K562 (cell line): ENCODE results near the gene IL21. TPM values are rescaled to one million over a fixed set of nuclear protein-coding genes. Genes with fewer than 3 reads are reported as not detected.

Experiments used
- CAMTA2 ChIP-seq: fragments of 250-450 bp; sonication (Bioruptor Pico); conservative IDR thresholded peaks from 2 replicates; pipeline ENCODE4 v1.5.1; 2022
- CHAMP1 ChIP-seq: fragments of 450-650 bp; IDR thresholded peaks from 2 replicates; pipeline ENCODE4 v1.6.1; 2016; ENCODE audit warnings: mild to moderate bottlenecking
- CHD4 ChIP-seq: fragments of 200-600 bp; sonication (generic); IDR thresholded peaks from 3 replicates; pipeline ENCODE4 v1.6.1; 2012; ENCODE audit warnings: low read depth, mild to moderate bottlenecking, mixed read lengths, low read length, inconsistent platforms; ENCODE audit not compliant: insufficient read depth, insufficient replicate concordance, poor library complexity, severe bottlenecking
- CTBP1 ChIP-seq: fragments of 450-650 bp; IDR thresholded peaks from 2 replicates; pipeline ENCODE4 v1.6.1; 2016; ENCODE audit warnings: borderline replicate concordance
- FOXK2 ChIP-seq, 2 experiments: fragments of 450-650 bp; IDR thresholded peaks in 1 of 2; conservative IDR thresholded peaks in 1 of 2; 2 replicates each; pipeline ENCODE4 v1.6.1; 2016; ENCODE audit warnings: low read depth in 2 of 2, mild to moderate bottlenecking in 1 of 2
- GTF2E2 ChIP-seq: fragments of 200-800 bp; sonication (Bioruptor generic); IDR thresholded peaks from 2 replicates; pipeline ENCODE4 v1.6.1; 2016; ENCODE audit warnings: missing genetic modification characterization, missing compliant biosample characterization
- LCOR ChIP-seq: sonication (generic); formaldehyde crosslinking; IDR thresholded peaks from 2 replicates; pipeline ENCODE4 v1.8.0; 2022; ENCODE audit warnings: mild to moderate bottlenecking, missing genetic modification reagents
- MED1 ChIP-seq: sonication (generic); formaldehyde crosslinking; IDR thresholded peaks from 2 replicates; pipeline ENCODE4 v1.8.1; 2023; ENCODE audit warnings: missing genetic modification reagents, borderline replicate concordance
- PHB2 ChIP-seq: fragments of 450-650 bp; IDR thresholded peaks from 2 replicates; pipeline ENCODE4 v1.6.1; 2017; ENCODE audit warnings: low read depth
- POU5F1 ChIP-seq: fragments of 150-350 bp; IDR thresholded peaks from 2 replicates; pipeline ENCODE4 v1.6.1; 2014; ENCODE audit warnings: borderline replicate concordance, low read length, low read depth, mild to moderate bottlenecking; ENCODE audit not compliant: partially characterized antibody
- RB1 ChIP-seq: fragments of 450-650 bp; IDR thresholded peaks from 2 replicates; pipeline ENCODE4 v1.6.1; 2017; ENCODE audit warnings: low read depth, mild to moderate bottlenecking
- SMAD3 ChIP-seq: fragments of 450-650 bp; formaldehyde crosslinking; conservative IDR thresholded peaks from 2 replicates; pipeline ENCODE4 v1.4.0; 2020; ENCODE audit warnings: mild to moderate bottlenecking
- SMARCA4 ChIP-seq: fragments of 450-650 bp; IDR thresholded peaks from 2 replicates; pipeline ENCODE4 v1.6.1; 2016
- U2AF1 ChIP-seq: fragments of 200-400 bp; formaldehyde crosslinking; optimal IDR thresholded peaks from 2 replicates; pipeline ENCODE3; 2017; ENCODE audit warnings: mild to moderate bottlenecking, low read depth, low read length, moderate library complexity
- ZBTB8A ChIP-seq: fragments of 450-650 bp; IDR thresholded peaks from 2 replicates; pipeline ENCODE4 v1.6.1; 2018; ENCODE audit warnings: mild to moderate bottlenecking, moderate library complexity; ENCODE audit not compliant: partially characterized antibody
- ZNF175 ChIP-seq: fragments of 200-800 bp; sonication (Bioruptor generic); IDR thresholded peaks from 2 replicates; pipeline ENCODE4 v1.6.1; 2016; ENCODE audit warnings: low read depth, mild to moderate bottlenecking, missing genetic modification characterization, missing compliant biosample characterization
- ZNF695 ChIP-seq: fragments of 450-650 bp; formaldehyde crosslinking; IDR thresholded peaks from 2 replicates; pipeline ENCODE4 v1.4.0; 2020; ENCODE audit warnings: mild to moderate bottlenecking, moderate library complexity
- polyA plus RNA-seq, 8 experiments: library from polyadenylated mRNA; depleted of rRNA in 4 of 8; stranded (reverse) in 5 of 8; unstranded in 3 of 8; fragments of >200 nt; fragmentation: Nextera tagmentation in 2 of 8; fragmentation: Illumina TruSeq in 1 of 8; extraction: Ambion mirVana in 2 of 8; extraction: Trizol in 1 of 8; gene quantifications; 2 replicates each; pipeline versions ENCODE4 v1.2.1 to v1.2.3, GENCODE V29; 2011 to 2014; ENCODE audit warnings: inconsistent platforms in 1 of 8, missing spikeins in 1 of 8
- total RNA-seq, 7 experiments: library from RNA; depleted of rRNA in 6 of 7; stranded (reverse); fragments of >200 nt in 6 of 7; fragmentation: Illumina TruSeq in 2 of 7; extraction: Trizol in 2 of 7; gene quantifications; 2 replicates each; pipeline versions ENCODE4 v1.2.1 to v1.2.3, GENCODE V29; 2011 to 2021; ENCODE audit warnings: low replicate concordance in 1 of 7
- TF ChIP-seq, protein P1 (sequence below): fragments of 450-650 bp; IDR thresholded peaks from one replicate; pipeline ENCODE4 v1.6.1; 2018; ENCODE audit warnings: mild to moderate bottlenecking, moderate library complexity; ENCODE audit not compliant: partially characterized antibody
- TF ChIP-seq, protein P2 (sequence below): fragments of 250-450 bp; sonication (Bioruptor Pico); IDR thresholded peaks from 2 replicates; pipeline ENCODE4 v1.8.0; 2022; ENCODE audit warnings: inconsistent platforms

IL21 gene
- total and polyA plus RNA-seq, 9 of the 15 experiments (the other 6 are each of a cell fraction or from before 2014, with no cell fraction given), result not detected

- TF ChIP-seq PHB2 (no peak), ZBTB8A (no peak), RB1 (no peak), GTF2E2 (tag) (0 out of 2 replicates have a peak, but pooled peaks have one; percentile 30), CHAMP1 (0 out of 2 replicates have a peak, but pooled peaks have one; percentile 1), MED1 (no peak), SMARCA4 (peak; percentile 68; the same call in 1 of the 2 replicates), U2AF1 (no peak), CAMTA2 (no peak), CTBP1 (0 out of 2 replicates have a peak, but pooled peaks have one; percentile 10), FOXK2 (conservative IDR thresholded peaks at IDR 0.05 in 1 of 2, IDR thresholded peaks at IDR 0.05 in 1 of 2; ENCODE audit: low read depth in 2 of 2) (peak; percentile 21 to 25; a peak in 1 of 4 replicates), LCOR (no peak), ZNF175 (CRISPR knock-in tag) (peak; percentile 73), ZNF695 (CRISPR knock-in tag) (no peak), CHD4 (no peak), POU5F1 (no peak), SMAD3 (CRISPR knock-in tag) (no peak)
- TF ChIP-seq, protein P1, sequence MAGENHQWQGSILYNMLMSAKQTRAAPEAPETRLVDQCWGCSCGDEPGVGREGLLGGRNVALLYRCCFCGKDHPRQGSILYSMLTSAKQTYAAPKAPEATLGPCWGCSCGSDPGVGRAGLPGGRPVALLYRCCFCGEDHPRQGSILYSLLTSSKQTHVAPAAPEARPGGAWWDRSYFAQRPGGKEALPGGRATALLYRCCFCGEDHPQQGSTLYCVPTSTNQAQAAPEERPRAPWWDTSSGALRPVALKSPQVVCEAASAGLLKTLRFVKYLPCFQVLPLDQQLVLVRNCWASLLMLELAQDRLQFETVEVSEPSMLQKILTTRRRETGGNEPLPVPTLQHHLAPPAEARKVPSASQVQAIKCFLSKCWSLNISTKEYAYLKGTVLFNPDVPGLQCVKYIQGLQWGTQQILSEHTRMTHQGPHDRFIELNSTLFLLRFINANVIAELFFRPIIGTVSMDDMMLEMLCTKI, result no peak
- TF ChIP-seq, protein P2, sequence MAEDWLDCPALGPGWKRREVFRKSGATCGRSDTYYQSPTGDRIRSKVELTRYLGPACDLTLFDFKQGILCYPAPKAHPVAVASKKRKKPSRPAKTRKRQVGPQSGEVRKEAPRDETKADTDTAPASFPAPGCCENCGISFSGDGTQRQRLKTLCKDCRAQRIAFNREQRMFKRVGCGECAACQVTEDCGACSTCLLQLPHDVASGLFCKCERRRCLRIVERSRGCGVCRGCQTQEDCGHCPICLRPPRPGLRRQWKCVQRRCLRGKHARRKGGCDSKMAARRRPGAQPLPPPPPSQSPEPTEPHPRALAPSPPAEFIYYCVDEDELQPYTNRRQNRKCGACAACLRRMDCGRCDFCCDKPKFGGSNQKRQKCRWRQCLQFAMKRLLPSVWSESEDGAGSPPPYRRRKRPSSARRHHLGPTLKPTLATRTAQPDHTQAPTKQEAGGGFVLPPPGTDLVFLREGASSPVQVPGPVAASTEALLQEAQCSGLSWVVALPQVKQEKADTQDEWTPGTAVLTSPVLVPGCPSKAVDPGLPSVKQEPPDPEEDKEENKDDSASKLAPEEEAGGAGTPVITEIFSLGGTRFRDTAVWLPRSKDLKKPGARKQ (CRISPR knock-in tag), result no peak
Measured at GRCh38 chr4:122603156-122603574, 17.7 kb downstream of the IL21 start (continued).
